ENCODE measurements around the gene ASIC2.

Gene ASIC2

GRCh38 chr17:33243732-33244131, 49.4 kb downstream of the ASIC2 start:
- no peak for DNase-seq (ENCODE audit: low read depth in 2 of 2)

DNA sequence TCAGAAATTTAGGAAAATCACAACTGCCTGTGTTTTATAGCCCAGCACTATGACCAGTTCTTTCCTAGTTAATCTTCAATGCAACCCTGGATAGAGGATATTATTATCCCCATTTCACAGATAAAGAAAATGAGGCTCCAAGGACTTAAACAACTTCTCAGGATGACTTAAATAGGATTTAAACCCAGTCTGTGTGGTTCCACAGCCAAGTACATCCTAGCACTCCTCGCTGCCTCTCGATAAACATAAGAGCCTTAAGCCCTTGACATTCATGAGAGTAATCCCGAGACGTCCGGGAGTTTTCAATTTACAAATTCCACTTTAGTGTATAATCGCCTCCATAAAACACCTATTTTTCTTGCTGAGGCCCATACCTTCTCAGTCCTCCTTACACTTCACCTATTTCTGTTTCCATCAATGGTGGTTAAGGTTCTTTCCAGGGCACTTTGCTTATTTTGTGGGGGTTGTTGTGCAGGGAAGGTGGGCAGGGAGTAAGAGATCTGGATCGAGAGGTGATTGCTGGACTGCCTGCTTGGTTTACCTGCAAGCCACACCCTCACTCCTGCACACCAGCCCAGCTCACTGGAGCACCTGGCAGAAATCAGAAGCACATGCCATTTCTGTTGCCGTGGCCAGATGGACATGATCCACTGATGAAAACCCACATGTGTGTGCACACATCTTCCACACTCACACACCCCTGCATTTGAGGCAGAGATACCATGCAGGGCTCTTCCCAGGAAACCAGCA, 50.5 kb downstream of the ASIC2 start:
- DNase-seq (ENCODE audit: low read depth in 2 of 2), result no peak

- DNase-seq (ENCODE audit: low read depth in 2 of 2), result no peak
Measured at GRCh38 chr17:33241390-33241789, 51.7 kb downstream of the ASIC2 start.

DNA sequence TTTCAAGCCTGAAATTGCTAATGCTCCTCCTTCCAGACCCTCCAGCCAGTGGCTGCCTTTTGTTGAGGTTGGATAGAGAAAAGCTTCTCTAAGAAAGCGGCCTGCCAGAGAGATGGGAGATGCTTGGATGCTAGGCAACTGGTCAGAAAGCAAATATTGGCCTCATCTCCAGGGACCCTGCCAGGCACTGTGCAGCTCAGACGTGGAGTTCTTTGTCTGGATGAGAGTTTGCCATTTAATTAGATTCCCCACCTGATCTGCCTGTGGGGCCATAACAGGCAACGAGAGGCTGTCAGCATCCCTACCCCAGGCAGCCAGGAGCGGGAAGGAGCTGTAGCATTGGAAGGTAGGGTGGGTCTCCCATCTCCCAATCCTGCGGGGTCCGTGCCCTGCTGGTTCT, 52.7 kb downstream of the ASIC2 start:
- DNase-seq (ENCODE audit: low read depth in 2 of 2), result no peak

DNA sequence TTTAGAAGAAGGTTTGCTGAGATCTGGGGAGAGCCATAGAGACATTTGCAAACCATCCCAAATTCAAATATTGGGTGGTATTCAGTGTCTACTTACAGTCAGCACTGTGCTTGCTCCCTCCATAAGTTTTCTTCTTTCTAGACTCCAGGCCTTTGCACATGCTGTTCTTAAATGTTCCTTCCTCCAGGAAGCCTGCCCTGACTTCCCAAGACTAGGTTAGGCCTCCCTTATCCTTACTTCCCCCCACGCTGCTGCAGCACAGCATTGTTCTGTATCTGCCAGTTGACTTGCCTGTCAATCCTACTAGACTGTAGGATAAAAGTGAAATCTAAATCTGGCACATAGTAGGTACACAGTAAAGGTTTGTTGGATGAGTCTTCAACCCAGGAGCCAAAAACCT, 53.4 kb downstream of the ASIC2 start:
- DNase-seq (ENCODE audit: low read depth in 2 of 2), result no peak

DNA sequence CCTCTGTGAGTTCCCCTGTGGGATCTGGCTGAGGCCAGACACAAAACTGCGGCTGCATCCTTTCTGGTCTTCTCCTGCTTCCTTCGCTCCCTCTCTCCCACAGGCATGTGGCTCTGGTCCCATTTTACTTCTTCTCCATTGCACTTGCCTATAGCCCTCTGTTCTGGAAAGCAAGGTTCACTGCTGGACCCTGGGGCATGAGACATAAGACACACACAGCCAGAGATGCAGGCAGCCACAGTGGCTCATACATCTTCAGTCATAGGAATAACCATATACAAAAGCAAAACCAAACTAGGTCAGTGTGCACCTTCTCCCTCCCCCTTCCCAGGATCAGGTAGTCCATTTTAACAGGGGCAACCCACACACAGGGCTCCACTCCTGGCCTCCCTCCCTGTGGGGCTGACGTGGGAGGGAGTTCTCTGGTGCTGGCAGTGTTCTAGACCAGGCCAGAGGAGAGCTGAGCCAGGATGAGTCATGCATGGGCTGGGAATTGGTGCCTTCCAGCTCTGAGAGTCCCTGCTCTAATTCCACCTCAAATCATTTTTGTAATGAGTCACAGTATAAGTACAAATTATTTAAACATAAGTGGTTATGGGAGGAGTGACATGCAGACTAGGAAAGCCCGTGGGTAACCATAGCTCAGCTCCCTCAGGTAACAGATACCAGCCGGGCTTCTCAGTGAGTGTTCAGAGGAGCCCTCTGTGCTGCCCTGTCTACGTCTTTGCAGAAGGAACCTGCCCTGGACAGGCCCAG, 58.0 kb downstream of the ASIC2 start:
- no peak for DNase-seq (ENCODE audit: low read depth in 2 of 2)

- DNase-seq (ENCODE audit: low read depth in 2 of 2), result no peak
Measured at GRCh38 chr17:33234233-33234632, 58.9 kb downstream of the ASIC2 start.

DNA sequence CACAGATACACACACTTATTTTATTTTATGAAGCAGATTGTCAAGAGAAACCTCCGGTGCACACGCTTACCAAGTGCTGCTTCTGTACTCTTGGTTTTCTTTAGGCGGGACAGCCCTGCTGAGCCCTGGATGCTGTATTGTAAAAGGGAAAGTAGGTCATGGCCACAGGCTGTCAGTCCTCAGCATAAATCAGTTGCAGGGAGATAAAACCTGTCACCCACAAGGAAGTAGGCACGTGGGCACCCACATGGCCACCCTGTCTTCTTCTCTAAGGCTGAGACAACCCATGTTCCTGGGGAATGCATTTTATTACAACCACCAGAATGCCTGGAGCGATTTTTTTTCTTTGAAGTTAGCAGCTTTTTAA, 59.3 kb downstream of the ASIC2 start:
- DNase-seq (ENCODE audit: low read depth in 2 of 2), result no peak

DNA sequence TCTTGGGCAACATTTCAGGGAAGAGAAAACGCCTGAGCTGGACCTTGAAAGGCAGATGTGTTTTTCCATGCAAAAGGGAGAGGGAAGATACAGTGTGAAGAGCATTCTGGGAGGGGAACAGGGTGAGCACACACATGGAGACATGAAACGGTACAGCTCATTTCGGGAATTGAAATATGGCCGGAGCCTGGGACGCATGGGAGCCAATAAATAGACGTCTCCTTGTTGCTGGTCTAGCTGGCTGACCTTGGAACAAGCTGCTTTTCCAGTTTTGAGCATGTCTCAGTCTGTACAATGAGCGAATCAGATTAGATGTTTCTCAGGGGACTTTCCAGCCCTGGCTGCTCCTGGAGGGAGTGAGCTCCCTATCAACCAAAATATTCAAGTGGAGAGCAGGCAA, 63.6 kb downstream of the ASIC2 start:
- DNase-seq (ENCODE audit: low read depth in 2 of 2), result no peak

DNA sequence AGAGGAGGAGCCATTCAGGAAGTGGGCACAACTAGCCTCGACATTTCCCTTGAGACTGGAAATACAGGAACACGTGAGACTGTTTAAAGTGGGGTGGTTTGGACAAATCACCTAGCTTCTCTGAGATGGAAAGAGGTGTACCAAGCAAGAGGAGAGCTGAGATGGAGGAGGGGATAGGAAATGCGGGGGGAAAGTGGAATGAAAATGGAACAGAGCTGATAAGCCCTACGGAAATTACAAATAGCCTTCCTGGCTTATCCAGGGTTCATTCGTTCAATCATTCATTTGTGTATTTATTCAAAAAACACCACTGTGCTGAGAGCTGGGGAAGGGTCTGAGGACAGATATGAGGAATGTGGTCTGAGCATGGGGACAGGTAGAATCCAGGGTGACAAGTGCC, 64.1 kb downstream of the ASIC2 start:
- no peak for DNase-seq (ENCODE audit: low read depth in 2 of 2)

DNA sequence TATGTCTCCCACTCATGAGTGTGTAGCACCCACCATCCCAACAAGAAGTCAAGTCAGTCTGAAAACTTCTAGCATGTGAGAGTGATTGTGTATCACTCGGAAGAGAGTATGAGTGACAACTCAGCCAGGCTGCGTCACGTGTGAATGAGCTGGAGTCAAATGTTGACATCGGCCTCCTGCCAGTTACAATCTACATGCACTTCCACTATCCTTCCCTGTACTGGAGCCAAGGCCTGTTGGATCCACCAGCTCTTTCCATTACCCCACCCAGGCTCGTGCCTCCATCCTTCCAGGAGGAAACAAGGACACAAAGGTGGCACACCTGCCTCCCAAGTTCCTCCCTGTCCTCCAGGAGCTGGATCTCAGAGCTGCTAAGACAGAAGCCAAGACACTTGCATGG, 64.5 kb downstream of the ASIC2 start:
- DNase-seq (ENCODE audit: low read depth in 2 of 2), result no peak

DNA sequence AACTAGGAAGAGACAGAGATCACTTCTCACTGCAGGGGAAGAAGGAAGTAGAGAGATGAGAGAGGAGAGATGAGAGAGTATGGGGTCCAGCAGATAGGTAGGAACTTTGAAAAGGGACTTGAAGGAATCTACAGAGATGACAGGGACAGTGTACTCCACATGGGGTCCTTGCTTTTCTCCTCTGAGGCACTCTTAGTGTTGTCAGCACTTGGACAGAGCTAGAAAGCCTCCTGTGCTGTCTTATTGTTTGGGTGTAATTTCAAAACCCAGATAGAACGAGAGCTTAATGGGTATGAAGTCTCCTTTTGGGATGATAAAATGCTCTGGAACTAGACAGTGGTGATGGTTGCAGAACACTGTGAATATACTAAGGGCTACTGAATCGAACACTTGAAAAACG, 65.2 kb downstream of the ASIC2 start:
- no peak for DNase-seq (ENCODE audit: low read depth in 2 of 2)

DNA sequence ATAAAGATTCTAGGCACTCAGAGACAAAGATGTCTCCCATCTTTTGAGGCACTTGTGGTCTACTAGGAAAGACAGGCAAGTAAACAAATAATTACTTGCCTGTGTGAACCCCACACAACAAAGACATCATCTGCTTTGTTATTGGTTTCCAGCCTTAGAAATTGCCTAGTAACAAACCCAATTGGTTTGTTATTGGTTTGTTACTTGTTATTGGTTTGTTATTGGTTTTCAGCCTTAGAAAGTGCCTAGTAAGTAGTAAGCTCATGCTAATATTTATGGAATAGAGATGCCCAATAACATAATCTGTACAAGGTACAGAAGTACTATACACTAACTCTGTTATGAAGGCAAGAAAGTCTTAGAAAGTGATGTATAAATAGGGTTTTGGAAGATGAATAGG, 67.1 kb downstream of the ASIC2 start:
- DNase-seq (ENCODE audit: low read depth in 2 of 2), result no peak

- DNase-seq (ENCODE audit: low read depth in 2 of 2), result no peak
Measured at GRCh38 chr17:33225509-33225908, 67.6 kb downstream of the ASIC2 start.

DNA sequence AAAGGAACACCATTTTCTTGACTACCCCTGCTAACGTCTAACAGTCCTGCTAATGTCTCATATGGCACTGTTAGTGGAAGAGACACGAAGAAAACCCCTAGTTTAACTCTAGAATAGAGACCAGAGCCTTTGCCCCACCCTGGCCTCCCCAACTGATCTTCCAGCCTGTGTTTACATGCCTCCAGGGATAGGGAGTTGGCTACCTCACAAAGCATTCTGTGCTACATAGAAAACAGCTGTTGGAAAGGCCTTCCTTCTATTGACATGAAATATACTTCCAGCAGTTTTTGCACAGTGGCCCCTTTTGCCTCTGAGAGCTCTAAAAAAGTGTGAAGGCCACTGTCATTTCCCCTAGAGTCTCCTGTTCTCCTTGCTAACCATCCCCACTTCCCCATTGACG, 73.1 kb downstream of the ASIC2 start:
- no peak for DNase-seq (ENCODE audit: low read depth in 2 of 2)

DNA sequence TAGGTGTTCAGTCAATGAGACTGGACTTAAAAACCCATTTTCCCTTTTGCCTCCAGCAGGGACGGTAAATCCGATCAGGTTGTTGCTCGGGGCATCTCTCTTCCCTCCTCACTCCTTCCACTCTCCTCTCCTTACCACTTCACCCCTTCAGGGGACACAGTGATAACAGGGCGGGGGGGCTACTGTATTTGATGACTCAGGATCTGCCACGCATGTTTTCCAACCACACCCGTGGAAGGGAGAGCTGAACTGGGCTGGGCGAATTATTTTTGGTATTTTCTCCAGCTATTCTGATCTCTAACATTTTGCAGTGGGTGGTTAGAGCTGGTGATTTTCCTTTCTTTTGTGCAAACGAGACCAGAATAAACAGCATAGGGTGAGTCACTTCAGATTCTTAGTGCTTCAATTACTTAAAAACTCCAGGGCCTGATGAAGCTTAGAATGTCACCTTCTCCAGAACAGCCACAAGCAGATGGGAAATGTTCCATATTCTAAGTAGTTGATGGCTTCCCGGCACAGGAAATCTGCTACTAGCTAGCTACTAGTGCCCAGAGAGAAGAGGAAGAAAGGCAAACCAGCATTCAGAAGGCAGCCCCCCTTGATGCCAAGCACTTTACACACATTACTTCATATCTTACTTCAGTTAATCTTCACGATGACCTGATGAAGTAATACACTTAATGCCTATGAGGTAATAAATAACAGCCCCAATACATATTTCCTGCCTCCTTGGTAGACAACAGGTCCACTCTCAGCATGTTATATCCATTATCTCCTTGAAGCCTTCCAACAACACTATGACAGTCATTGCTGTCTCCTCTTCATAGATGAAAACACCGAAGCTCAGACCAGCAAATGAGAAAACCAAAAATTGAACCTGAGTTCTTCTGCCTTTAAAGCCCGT, 74.1 kb downstream of the ASIC2 start:
- no peak for DNase-seq (ENCODE audit: low read depth in 2 of 2)

DNA sequence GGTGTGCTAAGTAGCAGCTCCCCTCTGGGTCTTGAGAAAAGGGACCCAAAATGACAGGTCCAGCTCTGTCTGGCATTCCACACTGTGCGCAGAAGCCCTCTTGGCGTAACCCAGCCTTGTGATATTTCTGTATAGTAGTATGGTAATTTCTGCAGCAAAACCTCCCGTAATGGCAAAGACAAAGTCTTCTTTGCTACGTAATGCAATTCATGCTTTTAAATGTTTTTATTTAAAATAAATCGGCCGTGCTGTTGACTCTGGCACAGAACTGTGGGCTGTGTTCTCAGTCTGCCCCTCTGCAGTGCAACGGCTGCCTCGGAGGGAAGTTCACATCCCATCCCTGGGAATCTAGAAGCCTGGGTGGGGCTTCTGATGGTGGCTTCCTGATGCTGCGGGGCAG, 75.2 kb downstream of the ASIC2 start:
- no peak for DNase-seq (ENCODE audit: low read depth in 2 of 2)

GRCh38 chr17:33214996-33215395, 78.1 kb downstream of the ASIC2 start:
- DNase-seq (ENCODE audit: low read depth in 2 of 2), result no peak

DNA sequence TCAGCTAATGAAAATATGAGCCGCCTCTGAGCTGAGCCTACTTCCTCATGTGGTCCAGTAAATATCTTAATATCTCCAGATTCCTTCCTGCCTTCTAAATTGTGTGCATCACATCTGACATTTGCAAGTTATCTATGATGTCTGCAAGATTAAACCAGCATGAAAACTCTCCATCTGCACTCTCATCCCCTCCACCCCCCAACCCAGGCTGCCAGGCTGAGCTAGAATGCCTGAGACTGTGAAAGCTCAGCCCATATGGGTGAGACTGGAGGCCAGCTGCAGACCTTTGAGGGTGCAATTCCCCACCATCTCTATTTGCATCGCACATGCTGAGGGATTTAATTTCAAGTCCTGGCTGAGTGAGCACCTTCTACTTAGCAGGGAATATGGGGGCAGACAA, 82.8 kb downstream of the ASIC2 start:
- no peak for DNase-seq (ENCODE audit: low read depth in 2 of 2)

GRCh38 chr17:33209671-33210070, 83.4 kb downstream of the ASIC2 start:
- no peak for DNase-seq (ENCODE audit: low read depth in 2 of 2)

GRCh38 chr17:33207231-33207630, 85.9 kb downstream of the ASIC2 start:
- DNase-seq (ENCODE audit: low read depth in 2 of 2), result no peak

DNA sequence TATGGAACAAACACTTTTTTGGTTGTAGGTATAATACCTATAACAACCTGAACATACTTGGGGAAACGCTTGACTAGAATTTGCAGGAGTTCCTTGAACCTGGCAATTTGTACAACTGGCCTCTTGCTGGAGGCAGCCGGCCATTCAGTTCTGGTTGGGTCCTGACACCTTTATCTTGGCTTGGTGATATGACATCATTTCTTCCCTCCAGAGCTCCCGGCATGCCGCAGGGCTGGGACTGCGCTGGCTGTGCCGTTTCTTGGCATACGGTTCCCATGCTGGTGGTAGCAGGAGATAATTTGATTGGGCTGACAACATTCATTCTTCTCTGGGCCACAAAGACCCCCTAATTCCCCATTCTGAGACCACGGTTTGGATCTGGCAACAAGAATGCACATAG, 87.5 kb downstream of the ASIC2 start:
- no peak for DNase-seq (ENCODE audit: low read depth in 2 of 2)

DNA sequence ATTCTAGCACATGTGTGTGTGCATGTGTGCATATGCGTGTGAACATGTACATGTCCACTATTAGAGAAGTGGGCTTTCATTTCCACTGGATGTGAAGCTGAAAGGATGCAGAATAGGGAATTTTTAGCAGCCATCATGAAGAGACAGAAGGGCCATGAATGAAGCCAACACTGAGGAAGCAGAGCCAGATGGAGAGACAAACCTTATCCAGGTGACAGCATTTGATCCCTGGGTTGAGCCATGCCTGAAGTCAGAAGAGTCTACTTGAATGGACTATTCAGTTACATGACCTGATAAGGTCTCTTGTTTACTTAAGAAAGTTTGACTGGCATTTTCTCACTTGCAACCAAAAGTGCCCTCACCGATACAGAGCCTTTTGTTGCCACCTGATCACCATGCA, 88.4 kb downstream of the ASIC2 start:
- no peak for DNase-seq (ENCODE audit: low read depth in 2 of 2)

All from stimulated activated CD8-positive, alpha-beta memory T cell treated with anti-CD3 and anti-CD28 coated beads, Interleukin-7, amount 100 ng/mL, for 4 hours (primary cell).